GM19397 (cell line): ENCODE measurements around the gene APOD.

Experiments
- ATAC-seq: cut with Tn5 transposase; IDR thresholded peaks from one replicate; pipeline ENCODE4 v1.9.1; 2021; ENCODE audit warnings: mild to moderate bottlenecking, moderate library complexity; ENCODE audit not compliant: unreplicated experiment

APOD gene

GRCh38 chr3:195555110-195555509, 28.6 kb downstream of the APOD start:
- ATAC-seq = no peak

GRCh38 chr3:195554458-195554857, 29.3 kb downstream of the APOD start:
- ATAC-seq = no peak

DNA sequence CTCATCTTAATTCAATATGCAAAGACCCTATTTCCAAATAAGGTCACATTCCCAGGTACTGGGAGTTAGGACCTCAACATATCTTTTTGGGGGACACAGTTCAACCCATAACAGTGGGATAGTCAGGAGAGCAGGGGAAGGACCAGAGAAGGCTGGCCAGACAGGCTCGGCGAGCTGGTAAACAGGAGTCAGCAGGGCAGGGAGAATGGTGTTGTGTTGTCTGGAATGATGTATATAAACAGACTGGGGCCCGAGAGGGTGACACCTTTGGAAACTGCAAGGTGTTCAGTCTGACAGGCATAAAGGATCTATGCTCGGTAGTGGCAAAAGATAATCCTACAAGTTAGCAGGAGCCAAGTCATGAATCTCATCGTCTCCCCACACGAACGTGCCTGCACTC, 30.5 kb downstream of the APOD start:
- ATAC-seq = no peak

DNA sequence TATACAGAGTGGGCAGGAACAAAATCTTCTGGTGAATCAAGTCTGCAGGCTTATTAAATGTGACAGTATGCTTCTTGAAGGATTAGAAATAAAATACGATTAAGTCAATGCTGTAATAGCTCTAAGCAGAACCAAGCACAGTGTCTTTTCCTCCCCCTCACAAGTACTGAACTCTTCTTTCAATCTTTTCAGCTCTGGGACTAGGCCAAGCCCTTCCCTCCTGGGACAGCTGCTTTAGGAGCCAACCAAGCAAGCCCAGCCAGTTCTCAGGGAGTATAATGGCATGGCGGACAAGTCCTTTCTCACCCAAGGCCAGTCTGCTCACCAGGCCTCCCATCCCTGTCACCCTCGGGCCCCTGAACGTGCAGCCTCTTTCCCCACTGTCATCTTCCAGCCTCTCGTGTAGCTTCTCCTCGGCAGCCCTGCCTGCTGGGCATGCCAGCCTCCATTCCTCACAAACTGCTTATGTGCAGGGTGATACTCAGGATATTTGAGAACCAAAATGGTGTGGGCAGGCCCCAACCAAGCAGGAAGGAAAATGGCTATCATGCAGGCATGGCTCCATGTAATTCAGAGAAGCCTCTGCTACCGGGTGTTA, 32.3 kb downstream of the APOD start:
- no peak for ATAC-seq

- peak; percentile 47 for ATAC-seq
Observed at GRCh38 chr3:195550723-195551122, 33.0 kb downstream of the APOD start.

DNA sequence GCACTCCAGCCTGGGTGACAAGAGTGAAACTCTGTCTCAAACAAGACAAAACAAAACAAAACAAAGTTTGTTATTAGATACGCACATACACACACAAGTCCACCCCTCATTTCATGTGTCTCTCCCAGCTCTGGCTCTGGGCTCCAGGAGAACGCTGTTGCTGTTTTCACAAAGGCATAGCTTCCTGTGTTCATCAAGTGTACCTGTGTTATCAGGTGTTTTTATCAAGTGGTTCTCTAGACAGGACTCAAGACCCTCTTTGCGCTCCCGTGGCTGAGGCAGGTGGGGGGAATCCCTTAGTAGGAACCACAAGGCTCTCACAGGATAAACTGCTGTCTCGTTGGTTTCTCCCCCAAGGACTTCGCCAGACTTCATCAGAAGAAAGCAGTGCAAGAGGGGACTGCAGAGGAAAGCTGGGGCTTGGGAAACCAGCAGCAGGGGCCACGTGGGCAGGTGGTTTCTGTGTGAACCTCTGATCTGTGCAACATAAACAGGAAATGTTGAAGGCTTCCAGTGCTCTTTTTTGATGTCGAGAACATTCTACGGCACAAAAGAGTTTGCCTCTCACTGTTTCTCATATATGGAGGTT, 33.7 kb downstream of the APOD start:
- peak; percentile 77 for ATAC-seq

DNA sequence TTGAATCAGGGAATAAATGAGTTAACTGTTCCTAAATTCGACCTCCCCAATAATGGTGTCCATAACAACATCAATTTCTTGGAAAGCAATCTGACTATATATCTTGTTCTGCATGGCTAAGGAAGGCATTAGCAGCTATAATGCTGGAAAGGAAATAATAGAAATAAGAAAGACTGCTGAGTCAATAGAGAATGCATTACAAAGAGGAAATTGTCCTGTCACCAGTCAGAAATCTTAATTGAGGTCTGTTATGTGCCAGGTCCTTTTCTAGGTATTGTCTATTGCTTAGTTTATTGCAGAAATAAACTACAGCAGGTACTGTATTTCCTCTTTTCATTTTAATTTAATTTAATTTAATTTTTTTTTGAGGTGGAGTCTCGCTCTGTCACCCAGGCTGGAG, 34.8 kb downstream of the APOD start:
- no peak for ATAC-seq

- ATAC-seq = no peak
Observed at GRCh38 chr3:195548501-195548900, 35.2 kb downstream of the APOD start.

GRCh38 chr3:195548006-195548405, 35.7 kb downstream of the APOD start:
- no peak for ATAC-seq

DNA sequence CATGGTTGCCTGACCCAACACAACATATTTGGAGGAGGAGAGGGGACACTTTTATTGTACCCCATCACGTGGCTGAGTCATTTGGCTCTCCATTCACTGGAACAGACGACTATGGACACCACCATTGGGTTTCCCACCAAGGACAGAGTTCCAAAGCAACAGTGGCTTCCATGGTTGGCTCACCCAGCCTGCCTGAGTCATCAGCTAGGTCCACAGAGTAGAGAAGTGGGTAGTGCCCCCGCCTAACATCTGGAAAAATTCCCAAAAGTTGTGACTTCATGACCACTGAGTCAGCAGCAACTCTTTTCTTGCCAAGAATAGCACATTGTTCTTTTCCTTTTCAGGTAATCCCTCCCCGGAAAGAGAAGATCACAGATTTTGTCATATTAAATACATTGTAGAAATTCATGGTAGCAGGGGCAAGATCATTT, 37.6 kb downstream of the APOD start:
- no peak for ATAC-seq

DNA sequence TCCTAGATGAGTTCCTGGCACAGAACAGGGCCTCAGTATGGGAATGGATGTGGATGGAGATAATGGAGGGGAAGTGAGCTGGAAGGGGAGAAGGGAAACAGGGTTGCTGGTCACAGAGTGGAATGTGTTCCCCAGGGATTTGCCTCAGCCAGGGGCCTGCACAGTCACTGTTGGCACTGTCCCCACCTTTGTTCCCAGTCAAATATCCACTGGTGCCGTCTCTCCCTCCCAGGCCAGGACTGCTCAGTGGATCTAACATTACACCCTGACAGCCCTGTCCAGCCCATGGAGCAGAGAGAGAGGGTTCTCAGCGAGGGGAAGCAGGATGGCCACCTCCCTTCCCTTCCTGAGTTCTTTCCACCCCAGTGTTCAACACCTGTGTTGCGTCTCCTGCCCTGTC, 39.1 kb downstream of the APOD start:
- no peak for ATAC-seq

DNA sequence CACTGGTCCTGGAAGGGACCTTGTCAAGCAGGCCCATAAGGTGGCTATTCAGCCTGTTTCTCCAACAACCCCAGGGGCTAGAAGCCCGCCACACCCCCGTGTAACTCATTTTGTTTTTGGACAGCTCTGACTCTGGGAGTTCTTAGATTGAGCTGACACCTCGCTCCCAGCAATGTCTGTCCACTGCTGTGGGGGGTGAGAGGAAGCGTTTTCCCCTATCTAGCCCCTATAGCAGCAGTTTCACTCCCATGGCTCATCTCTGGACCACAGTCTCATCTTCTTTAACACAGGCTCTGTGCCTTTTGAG, 39.6 kb downstream of the APOD start:
- no peak for ATAC-seq

- no peak for ATAC-seq
Observed at GRCh38 chr3:195543500-195544229, 40.1 kb downstream of the APOD start.

DNA sequence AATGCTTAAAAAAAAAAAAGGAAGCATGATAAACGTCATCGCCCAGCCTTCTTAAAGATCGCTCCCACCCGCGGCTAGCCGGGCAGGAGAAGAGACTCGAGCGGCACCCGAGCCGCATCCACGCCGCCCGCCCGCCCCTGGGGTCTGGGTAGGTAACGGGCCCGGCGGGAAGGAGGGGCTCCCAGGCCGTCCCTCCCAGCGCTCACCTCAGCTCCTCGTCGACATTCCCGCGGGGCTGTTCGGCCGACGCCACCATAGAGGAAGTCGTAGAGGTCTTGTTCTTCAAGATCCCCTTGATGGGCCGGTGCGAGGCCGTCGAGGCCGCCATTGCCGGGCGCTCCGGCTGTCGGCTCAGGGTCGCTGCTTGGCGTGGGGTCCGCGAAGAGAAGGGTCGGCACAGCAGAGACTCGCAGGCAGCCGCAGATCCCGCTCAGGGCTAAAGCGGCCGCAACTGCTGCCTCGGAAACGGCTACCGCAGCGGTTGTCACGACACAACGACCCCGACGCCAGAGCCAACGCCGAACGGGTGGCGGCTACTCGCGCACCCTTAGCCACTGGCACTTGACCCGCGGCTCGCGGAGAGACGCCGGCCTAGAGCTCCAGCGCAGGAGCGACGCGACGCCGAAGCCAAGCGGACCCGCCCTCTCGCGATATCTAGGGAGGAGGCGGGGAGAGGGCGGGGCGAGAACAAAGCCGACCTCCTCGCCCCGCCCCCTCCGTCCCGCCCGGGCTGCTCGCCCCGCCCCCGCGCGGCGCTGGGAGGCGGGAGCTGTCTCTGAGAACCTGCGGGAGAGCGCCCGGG, 40.8 kb downstream of the APOD start, which contains the start of gene PPP1R2:
Gene PPP1R2, minus strand, starts transcription at position 628 of the 802 bp plus-strand sequence. Its CDS starts 300 bp downstream, at position 328.
- ATAC-seq = peak; percentile 86

DNA sequence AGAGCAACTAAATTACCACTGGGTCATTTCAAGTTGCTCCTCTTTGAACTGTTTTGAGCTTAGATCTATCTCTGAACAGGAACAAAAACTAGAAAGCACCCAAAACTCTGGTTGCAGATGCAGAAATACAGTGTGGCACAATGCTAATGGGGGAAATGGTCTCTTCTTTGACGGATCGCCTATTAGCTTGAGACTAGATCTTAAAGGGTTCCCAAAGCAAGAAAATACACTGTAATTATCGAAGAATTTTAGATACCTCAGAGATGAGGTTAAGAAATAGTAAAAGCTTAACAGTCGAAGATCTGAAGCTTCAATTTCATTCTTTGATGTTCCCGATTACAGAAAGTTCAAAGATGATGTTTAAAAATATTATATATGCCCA, 41.4 kb downstream of the APOD start:
- ATAC-seq = no peak

DNA sequence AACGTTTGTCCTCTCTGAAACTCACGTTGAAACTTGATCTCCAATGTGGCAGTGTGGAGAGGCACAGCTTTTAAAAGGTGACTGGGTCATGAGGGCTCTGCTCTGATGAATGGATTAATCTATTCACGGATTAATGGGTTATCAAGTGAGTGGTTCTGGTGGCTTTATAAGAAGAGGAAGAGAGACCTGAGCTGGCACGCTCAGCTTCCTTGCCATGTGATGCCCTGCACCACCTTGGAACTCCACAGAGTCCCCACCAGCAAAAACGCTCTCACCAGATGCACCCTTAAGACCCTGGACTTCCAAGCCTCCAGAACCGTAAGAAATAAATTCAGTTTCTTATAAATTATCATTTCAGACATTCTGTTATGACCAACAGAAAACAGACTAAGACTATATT, 43.2 kb downstream of the APOD start:
- ATAC-seq = no peak

DNA sequence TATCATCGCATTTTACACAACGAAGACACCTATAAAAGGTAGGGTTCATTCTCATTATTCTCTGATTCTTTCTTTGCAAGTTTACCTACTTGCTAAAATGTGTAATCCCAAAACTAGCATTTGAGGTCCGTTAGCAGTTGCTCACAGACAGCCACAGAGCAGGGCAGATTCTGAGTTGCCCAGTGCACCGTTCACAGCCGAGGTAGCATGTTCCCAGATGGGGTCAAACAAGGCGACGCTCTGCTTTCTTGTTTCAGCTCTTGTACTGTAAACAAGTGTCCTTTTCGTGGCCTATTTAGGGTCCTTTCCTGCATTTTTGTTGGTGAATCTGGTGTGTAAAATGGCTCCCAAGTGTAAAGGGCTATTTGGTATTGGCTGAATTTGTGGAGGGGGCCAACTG, 43.7 kb downstream of the APOD start:
- no peak for ATAC-seq

DNA sequence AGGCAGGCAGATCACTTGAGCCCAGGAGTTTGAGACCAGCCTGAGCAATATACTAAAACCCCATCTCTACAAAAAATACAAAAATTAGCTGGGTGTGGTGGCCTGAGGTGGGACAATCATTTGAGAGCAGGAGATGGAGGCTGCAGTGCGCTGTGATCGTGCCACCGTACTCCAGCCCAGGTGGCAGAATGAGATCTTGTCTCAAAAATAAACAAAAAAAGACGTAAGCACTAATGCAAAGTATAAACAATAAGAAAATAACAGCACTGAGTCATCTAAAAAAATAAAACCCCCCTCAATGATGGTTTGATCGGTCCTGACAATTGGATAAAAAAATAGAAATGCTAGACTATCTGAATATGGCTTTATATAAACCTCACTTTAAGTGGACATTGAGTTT, 44.3 kb downstream of the APOD start:
- ATAC-seq = no peak

GRCh38 chr3:195537995-195538394, 45.7 kb downstream of the APOD start:
- no peak for ATAC-seq

- ATAC-seq = no peak
Observed at GRCh38 chr3:195535293-195535692, 48.4 kb downstream of the APOD start.

- ATAC-seq = no peak
Observed at GRCh38 chr3:195532834-195533233, 50.9 kb downstream of the APOD start.

DNA sequence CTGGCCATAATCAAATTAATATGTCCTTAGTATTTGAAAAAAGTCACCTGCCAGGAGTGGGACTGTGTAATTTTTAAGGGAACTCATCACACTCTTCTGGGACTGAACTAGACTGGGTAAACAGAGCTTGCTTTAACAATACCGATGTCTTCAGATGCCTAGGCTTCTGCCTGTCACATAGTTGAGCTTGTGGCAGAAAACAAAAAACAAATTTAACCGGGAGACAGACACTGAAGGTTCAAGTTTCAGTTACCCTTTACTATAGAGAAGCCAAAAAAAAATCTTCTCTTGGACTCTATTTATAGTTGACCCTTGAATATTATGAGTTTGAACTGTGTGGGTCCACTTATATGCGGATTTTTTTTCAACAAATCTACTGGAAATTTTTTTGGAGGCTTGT, 51.4 kb downstream of the APOD start:
- no peak for ATAC-seq
